Spleen (tissue), 7 donors: ENCODE data around the gene FGG.

Experiments used
- CTCF ChIP-seq, 11 experiments: fragments of 200-600 bp in 7 of 11; fragments of 450-650 bp in 4 of 11; sonication (generic) in 4 of 11; IDR thresholded peaks in 8 of 11; conservative IDR thresholded peaks in 3 of 11; 1 replicate in 7 of 11; 2 replicates in 4 of 11; pipeline versions ENCODE4 v1.4.0 to v1.8.0; 2016 to 2021; ENCODE audit warnings: antibody characterized with exemption in 11 of 11, inconsistent platforms in 4 of 11, mild to moderate bottlenecking in 1 of 11
- POLR2A ChIP-seq, 3 donors: fragments of 450-650 bp; IDR thresholded peaks; one replicate each; pipeline ENCODE4 v1.5.1; 2017; ENCODE audit warnings: antibody characterized with exemption in 3 of 3, mild to moderate bottlenecking in 1 of 3
- POLR2AphosphoS5 ChIP-seq, 3 donors: sonication (generic); formaldehyde crosslinking; IDR thresholded peaks; one replicate each; pipeline ENCODE4 v1.5.1; 2017; ENCODE audit warnings: antibody characterized with exemption in 3 of 3
- donor health status: DM: no; HTN: no; CAD: no; lungs with moderate emphysema.
- donor health status: DM: no; HTN: no; CAD: no.
- donor health status: DM: no; HTN: no; CAD: no.

- no peak for TF ChIP-seq POLR2AphosphoS5 (IDR thresholded peaks at IDR 0.05)
- TF ChIP-seq POLR2A (IDR thresholded peaks at IDR 0.05): no peak
- no peak for TF ChIP-seq CTCF (IDR thresholded peaks at IDR 0.05 in 8 of 11, conservative IDR thresholded peaks at IDR 0.05 in 3 of 11)
Observed at GRCh38 chr4:154658680-154659405, 46.4 kb upstream of the FGG start.
